Prostate gland (tissue), 2 donors: ENCODE measurements around the gene TACC2.

Experiments
- POLR2A ChIP-seq: fragments of 450-650 bp; IDR thresholded peaks from one replicate; pipeline ENCODE4 v1.6.1; 2016; ENCODE audit warnings: antibody characterized with exemption, mild to moderate bottlenecking
- TF ChIP-seq, protein P1 (sequence below), 4 experiments: fragments of 200-600 bp in 2 of 4; fragments of 450-650 bp in 2 of 4; sonication (generic) in 2 of 4; IDR thresholded peaks; 1 replicate in 3 of 4; 2 replicates in 1 of 4; pipeline ENCODE4 v1.5.1; 2016 to 2019; ENCODE audit warnings: antibody characterized with exemption in 4 of 4, mild to moderate bottlenecking in 2 of 4, moderate library complexity in 2 of 4

DNA sequence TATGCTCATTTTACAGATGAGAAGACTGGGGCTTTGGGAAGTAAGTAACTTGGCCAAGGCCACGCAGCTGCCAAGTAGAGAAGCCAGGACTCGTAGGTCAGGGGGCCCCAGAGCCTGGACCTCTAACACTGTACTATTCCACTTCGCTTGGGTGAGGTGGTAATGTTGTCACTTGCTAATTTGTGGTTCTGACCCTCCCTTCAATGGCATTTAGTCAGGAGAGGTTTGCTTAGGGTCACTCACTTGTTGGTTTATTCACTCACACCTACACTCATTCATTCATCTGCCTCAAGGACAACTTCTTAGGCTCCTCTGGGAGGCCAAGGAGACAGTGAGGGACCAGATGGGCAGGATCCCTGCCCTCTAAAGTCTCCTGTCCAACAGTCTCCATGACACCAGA lies 303.4 kb downstream of the TACC2 start:
- TF ChIP-seq, protein P1, sequence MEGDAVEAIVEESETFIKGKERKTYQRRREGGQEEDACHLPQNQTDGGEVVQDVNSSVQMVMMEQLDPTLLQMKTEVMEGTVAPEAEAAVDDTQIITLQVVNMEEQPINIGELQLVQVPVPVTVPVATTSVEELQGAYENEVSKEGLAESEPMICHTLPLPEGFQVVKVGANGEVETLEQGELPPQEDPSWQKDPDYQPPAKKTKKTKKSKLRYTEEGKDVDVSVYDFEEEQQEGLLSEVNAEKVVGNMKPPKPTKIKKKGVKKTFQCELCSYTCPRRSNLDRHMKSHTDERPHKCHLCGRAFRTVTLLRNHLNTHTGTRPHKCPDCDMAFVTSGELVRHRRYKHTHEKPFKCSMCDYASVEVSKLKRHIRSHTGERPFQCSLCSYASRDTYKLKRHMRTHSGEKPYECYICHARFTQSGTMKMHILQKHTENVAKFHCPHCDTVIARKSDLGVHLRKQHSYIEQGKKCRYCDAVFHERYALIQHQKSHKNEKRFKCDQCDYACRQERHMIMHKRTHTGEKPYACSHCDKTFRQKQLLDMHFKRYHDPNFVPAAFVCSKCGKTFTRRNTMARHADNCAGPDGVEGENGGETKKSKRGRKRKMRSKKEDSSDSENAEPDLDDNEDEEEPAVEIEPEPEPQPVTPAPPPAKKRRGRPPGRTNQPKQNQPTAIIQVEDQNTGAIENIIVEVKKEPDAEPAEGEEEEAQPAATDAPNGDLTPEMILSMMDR (IDR thresholded peaks at IDR 0.05), result no peak
- TF ChIP-seq POLR2A, result no peak
